Loucy (cell line): ENCODE results near the gene ANAPC2.

Source experiments
- EZH2phosphoT487 ChIP-seq: fragments of 200-600 bp; IDR thresholded peaks from 2 replicates; pipeline ENCODE4 v1.6.1; 2018; ENCODE audit warnings: antibody characterized with exemption, mild to moderate bottlenecking, moderate library complexity, borderline replicate concordance
- TF ChIP-seq, protein P1 (sequence below): fragments of 200-600 bp; sonication (generic); conservative IDR thresholded peaks from 2 replicates; pipeline ENCODE4 v1.5.1; 2014; ENCODE audit warnings: mild to moderate bottlenecking, antibody characterized with exemption, low read length

GRCh38 chr9:137181680-137182079, 6.7 kb downstream of the ANAPC2 start:
- TF ChIP-seq, protein P1, sequence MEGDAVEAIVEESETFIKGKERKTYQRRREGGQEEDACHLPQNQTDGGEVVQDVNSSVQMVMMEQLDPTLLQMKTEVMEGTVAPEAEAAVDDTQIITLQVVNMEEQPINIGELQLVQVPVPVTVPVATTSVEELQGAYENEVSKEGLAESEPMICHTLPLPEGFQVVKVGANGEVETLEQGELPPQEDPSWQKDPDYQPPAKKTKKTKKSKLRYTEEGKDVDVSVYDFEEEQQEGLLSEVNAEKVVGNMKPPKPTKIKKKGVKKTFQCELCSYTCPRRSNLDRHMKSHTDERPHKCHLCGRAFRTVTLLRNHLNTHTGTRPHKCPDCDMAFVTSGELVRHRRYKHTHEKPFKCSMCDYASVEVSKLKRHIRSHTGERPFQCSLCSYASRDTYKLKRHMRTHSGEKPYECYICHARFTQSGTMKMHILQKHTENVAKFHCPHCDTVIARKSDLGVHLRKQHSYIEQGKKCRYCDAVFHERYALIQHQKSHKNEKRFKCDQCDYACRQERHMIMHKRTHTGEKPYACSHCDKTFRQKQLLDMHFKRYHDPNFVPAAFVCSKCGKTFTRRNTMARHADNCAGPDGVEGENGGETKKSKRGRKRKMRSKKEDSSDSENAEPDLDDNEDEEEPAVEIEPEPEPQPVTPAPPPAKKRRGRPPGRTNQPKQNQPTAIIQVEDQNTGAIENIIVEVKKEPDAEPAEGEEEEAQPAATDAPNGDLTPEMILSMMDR, result no peak
- no peak for TF ChIP-seq EZH2phosphoT487
